Fibroblast of skin of left quadriceps (primary cell): Measurements from ENCODE around the gene ESRRG.
"Not testable (repeated sequence)": the region's sequence is repeated elsewhere in the genome, so short reads cannot be mapped to it uniquely, and the experiment has no call there.

Source experiments
- DNase-seq, 2 experiments: peaks; one replicate each; pipeline ENCODE4 v3.0.0-alpha.2; 2013; ENCODE audit warnings: low read depth in 2 of 2

Gene ESRRG

GRCh38 chr1:216563087-216563486 is 160.1 kb downstream of the ESRRG start:
- no peak for DNase-seq

GRCh38 chr1:216562383-216562782 is 160.8 kb downstream of the ESRRG start:
- DNase-seq: no peak

GRCh38 chr1:216560527-216560926 is 162.7 kb downstream of the ESRRG start:
- DNase-seq: no peak

- DNase-seq: no peak
Observed at GRCh38 chr1:216559359-216559758, 163.9 kb downstream of the ESRRG start.

GRCh38 chr1:216555653-216556052 is 167.6 kb downstream of the ESRRG start:
- DNase-seq: no peak

GRCh38 chr1:216554934-216555333 is 168.3 kb downstream of the ESRRG start:
- no peak for DNase-seq

GRCh38 chr1:216553766-216554165 is 169.5 kb downstream of the ESRRG start:
- no peak for DNase-seq

GRCh38 chr1:216553040-216553439 is 170.2 kb downstream of the ESRRG start:
- DNase-seq: no peak

GRCh38 chr1:216549796-216550195 is 173.4 kb downstream of the ESRRG start:
- DNase-seq: no peak

GRCh38 chr1:216542741-216543140 is 180.5 kb downstream of the ESRRG start:
- DNase-seq: no peak

GRCh38 chr1:216542263-216542662 is 181.0 kb downstream of the ESRRG start:
- DNase-seq: no peak

- no peak for DNase-seq
Observed at GRCh38 chr1:216535751-216536150, 187.5 kb downstream of the ESRRG start.

- DNase-seq: no peak
Observed at GRCh38 chr1:216535059-216535458, 188.2 kb downstream of the ESRRG start.

GRCh38 chr1:216533776-216534175 is 189.5 kb downstream of the ESRRG start:
- no peak for DNase-seq

- no peak for DNase-seq
Observed at GRCh38 chr1:216532251-216532798, 190.9 kb downstream of the ESRRG start.

- peak in 1 of 2 experiments; percentile 8 for DNase-seq
Observed at GRCh38 chr1:216531263-216532239, 191.7 kb downstream of the ESRRG start.

- not testable (repeated sequence) for DNase-seq
Observed at GRCh38 chr1:216529851-216530250, 193.4 kb downstream of the ESRRG start.

GRCh38 chr1:216528816-216529215 is 194.4 kb downstream of the ESRRG start:
- no peak for DNase-seq

GRCh38 chr1:216523449-216524190 is 199.6 kb downstream of the ESRRG start:
- DNase-seq: peak; percentile 30 to 32

- no peak for DNase-seq
Observed at GRCh38 chr1:216523043-216523442, 200.2 kb downstream of the ESRRG start.

GRCh38 chr1:216521477-216521876 is 201.8 kb downstream of the ESRRG start:
- no peak for DNase-seq

- DNase-seq: no peak
Observed at GRCh38 chr1:216518844-216519627, 204.2 kb downstream of the ESRRG start.
